HL-60/S4 treated with phorbol 12-myristate 13-acetate at 8.2 ng/mL for 4 days and 3 days (cell line): ENCODE results near the gene SYT8.

Experiments used
- in situ Hi-C: fragments of 300-500 bp; cut with MboI; formaldehyde crosslinking; loops from 2 replicates; pipeline ENCODE4 v1.15.0; 2022; ENCODE audit warnings: low sequenced_read_pairs

Gene SYT8

DNA sequence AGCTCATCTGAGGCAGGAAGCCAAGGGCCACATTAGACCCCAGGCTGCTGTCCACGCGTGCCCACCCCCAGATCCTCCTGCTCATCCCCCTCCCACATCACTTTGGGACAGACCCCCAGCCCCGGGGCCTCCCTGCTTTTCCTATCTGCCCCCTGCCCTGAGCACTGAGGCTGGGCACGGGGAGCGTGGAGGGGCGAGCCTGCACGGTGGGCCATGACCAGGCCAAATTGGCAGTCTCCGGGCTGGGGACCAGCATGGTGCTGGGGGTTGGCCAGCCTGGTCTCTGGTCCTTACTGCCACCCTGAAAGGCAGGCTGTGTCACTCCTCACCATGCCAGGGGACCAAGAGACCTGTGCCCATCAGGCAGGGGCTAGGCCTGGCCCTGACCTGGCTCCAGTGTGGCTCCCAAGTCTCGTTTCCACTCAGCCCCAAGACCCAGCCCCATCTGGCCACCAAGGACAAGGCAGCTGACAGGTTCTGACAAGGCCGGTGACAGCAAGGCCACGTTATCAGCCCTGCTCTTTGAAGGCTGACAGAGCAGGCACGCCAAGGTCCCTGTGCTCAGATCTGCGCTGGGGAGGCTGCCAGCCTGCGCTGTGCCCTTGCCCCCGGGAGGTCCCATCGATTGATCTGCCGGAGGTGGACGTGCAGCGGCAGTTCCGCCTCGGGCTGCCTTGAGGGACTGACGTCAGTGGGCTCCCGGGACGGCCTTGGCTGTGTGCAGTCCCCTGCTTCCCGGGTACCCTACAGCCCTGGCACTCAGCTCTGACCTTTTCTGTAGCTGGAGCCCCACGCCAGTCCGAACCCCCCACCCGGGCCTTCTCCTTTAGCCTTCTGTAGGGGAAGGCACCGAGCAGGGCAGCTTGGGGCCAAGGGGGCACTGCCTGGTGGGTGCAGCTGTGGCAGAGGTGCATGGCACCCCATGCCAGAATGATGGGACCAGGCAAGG is 7.6 kb downstream of the SYT8 start:
- in situ Hi-C loops: no loop called here

DNA sequence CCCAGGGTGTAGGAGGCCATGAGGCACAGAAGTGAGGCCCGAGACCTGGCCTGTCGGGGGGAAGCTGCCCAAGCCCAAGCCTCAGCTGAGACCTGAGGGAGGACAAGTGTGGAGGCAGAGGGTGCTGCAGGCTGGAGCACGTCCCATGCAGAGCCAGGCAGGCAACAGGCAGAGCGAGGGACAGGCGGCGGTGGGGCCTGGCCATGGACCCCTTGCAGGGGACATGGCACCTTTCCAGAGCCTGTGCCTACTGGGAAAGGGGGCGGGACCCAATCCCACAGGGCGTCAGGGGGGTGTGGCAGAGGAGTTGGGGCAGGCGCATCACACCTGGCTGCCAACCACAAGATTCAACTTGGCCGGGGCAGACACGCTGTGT is 8.3 kb downstream of the SYT8 start:
- in situ Hi-C loops: no loop called here

DNA sequence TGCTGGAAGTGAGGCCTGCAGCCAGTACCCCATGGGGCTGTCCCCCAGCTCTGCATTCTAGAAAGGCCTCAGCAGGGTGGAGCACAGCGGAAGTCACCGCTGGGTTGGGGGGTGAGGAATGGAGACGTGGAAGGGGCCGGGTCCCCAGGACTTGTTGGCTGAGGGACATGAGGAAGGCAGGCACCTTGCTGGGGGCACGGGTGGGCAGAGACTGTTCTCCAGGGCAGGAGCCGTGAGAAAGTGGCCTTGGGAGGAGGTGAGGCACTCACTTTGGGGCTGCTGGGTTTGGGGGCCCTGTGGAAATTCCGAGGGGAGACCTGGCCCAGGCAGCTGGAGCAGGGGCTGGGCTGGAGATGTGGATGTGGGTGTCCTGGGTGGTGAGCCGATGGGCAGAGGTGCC is 9.0 kb downstream of the SYT8 start:
- in situ Hi-C loops: no loop called here

DNA sequence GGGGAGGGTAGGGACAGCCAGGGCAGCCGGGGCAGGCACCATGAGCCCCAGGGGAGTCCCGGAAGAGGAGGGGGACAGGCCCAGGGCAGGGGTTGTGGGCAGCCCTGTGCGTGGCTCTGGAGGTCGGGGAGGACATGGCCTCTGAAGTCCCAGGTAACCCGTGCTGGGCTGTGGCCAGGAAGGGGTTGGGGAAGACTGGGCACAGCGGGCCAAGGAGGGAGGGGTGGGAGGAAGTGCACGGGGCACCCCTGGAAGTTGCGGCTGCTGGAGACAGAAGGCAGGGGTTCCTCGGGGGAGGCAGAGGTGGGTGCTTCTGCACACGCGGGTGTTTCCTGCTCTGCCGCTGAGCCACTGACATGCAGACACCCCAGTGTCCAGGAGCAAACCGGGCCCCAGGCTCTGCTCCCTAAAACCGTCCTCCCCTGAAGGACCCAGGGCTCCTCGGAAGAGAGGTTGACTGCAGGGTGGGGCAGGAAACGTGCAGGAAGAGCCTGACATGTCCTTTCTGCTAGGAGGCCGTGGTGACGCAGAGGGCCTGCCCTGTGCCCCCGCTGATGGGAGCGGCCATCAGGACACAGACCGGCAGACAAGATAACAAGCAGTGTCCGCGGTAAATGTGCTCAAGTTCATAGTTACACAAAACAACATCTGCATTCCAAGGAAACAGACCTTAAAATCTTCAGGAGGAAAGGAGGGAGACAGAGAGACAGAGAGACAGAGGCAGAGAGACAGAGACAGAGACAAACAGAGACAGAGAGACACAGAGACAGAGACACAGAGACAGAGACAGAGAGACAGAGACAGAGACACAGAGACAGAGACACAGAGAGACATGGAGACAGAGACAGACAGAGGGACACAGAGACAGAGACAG is 9.7 kb downstream of the SYT8 start:
- in situ Hi-C loops: no loop called here

DNA sequence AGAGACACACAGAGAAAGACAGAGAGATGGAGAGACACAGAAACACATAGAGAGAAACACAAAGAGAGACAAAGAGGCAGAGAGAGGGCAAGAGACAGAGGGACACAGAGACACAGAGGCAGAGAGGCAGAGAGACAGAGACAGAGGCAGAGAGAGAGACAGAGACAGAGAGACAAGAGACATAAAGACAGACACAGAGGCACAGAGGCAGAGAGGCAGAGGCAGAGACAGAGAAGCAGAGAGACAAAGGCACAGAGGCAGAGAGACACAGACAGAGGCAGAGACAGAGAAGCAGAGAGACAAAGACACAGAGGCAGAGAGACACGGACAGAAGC is 10.3 kb downstream of the SYT8 start:
- in situ Hi-C loops: no loop called here

DNA sequence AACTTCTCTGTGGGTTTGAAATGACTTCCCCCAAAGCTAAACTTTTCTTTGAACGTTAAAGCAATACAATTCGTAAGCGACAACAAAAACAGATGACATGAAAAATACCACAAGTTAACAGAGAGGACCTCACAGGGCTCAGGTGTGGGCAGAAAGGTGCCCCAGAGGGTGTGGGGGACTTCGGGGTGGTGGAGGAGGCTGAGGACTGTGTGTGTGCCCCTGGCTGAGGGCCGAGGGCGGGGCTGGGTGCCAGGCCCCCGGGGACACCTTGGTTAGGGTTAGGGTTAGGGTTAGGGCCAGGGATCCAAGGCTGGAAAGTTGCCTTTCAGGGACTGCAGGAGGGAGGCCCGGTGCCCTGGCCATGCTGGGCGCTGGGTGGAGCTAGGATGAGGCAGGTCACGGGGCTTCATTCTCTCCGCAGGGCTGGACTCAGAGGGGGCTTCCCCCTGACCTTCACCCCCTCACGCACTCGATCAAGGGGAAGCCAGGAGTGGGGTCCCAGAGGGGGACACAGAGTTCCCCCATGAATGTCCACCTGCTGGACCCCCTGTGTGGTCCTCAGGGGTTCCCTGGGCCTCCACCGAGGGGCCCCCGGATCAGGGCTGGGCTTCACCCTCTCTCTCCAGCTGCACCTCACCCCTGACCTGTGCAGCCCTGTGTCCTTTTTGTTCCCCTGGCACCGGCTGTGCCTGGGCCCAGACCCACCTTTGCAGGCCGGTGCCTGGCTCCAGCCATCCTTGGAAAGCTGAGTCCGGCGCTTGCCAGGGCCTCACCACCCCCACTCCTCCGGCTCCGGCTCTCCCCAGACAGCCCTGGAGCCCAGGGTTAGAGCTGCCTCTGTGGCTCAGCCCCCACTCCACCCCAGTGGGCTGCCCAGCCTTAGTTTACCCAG is 11.0 kb downstream of the SYT8 start:
- in situ Hi-C loops: no loop called here

DNA sequence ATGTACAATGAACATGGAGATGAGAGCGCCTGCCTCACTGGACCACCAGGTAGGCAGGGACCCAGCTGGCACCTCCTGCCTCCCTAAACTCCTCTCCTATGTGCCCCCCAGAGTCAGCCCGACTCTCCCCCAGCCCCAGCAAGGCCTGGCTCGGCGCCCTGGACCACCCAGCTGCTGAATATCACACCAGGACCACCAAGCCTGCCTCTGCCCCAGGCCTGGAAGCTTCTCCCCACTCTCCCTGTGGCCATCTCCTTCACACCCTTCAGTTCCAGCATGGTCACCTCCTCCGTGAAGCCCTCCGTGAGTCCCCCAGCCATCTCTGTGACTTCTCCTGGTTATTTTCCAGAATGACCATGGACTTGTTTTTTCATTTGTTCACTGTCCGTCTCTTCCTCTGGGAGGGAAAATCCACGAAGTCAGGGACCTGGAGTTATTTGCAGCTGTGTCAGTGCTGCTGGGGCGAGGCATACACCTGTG is 11.7 kb downstream of the SYT8 start:
- in situ Hi-C loops: no loop called here

DNA sequence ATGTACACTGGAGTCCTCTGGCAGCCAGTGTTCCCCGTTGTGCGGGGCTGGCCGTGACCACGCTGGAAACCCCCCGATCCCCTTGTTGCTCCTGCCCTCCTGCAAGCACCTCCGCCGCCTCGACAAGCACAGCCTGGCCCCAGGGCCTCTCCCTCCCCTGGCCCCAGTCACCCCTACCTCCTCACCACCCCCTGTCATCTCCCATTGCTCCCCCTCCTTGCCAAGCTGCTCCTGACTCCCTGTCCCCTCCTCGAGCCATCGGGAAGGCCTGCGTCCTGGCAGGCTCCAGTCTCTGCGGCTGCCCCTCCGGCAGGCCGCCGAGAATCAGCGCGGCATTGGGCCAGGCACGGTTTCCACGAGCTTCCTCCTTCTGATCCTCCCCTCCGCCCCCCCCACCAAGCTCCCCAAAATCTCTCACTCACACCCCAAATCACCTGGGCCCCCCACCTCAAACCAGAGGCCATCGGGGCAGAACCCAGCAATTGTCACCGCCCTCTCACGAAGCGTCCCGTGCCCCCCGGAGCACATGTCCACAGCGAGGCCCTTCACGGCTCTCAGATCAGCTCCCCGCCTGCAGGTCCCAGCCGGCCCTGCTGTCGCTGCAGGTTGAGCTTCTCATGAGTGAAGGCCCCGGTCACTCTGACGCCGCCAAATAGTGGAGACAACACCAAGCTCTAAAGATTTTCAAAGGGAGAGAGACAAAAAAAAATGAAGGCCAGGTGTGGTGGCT is 12.4 kb downstream of the SYT8 start:
- in situ Hi-C loops: no loop called here

DNA sequence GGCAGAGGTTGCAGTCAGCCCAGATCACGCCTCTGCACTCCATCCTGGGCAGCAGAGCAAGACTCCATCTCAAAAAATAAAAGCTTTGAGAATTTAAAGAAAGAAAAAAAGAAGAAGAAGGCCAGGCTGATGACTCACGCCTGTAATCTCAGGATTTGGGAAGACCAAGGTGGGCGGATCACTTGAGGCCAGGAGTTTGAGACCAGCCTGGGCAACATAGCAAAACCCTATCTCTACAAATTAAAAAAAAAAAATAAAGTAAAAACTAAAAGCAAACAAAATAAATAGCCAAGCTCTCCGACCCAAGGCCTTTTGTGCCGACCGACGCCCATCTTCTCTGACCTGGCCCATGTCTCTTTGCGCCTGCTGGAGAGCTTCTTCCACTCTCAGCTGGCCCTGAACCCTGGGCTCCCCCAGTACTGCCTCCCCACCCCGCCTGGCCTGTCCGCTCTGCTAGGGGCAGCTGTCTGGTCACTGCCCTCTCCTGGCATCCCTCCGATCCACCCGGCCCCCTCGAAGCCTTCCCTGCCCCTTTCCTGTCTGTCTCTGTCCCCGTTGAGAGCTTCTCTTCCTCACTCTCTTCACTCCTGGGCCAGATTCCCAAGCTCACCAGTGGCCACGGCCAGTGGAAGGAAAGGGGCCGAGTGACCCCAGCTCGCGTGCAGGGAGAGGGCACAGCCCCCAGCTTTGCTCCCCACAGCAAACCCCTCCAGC is 13.3 kb downstream of the SYT8 start:
- in situ Hi-C loops: no loop called here

DNA sequence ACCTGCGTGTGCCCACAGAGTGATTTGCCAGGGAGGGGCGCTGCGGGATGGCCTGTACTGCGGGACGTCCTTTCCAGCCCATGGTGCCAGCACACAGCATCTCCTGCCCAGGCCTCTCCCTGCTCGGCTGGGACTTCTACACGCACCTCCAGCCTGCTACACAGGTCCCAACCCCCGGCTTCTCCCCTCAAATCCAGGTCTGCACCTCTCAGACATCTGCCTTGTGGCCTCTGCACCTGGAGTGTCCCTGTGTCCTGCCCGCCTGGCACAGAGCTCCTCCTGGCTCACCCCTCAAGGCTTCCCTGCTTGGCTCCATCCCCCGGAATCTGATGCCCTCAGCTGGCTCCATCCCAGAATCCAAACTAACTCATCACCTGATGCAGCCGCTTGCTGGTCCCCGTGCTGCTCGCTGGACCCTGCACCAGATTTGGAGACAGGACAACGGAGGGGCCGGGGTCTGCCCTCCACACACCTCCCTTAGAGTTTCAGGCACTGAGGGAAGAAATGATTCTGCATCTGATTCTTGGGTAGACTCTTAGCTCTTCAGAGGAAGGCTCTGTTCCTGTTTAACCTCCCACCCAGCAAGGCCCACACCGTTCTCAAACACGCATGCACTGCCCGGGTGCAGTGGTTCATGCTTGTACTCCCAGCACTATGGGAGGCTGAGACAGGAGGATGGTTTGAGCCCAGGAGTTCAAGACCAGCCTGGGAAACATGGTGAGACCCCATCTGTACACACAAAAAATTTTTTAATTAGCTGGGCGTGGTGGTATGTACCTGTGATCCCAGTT is 14.0 kb downstream of the SYT8 start:
- in situ Hi-C loops: no loop called here

DNA sequence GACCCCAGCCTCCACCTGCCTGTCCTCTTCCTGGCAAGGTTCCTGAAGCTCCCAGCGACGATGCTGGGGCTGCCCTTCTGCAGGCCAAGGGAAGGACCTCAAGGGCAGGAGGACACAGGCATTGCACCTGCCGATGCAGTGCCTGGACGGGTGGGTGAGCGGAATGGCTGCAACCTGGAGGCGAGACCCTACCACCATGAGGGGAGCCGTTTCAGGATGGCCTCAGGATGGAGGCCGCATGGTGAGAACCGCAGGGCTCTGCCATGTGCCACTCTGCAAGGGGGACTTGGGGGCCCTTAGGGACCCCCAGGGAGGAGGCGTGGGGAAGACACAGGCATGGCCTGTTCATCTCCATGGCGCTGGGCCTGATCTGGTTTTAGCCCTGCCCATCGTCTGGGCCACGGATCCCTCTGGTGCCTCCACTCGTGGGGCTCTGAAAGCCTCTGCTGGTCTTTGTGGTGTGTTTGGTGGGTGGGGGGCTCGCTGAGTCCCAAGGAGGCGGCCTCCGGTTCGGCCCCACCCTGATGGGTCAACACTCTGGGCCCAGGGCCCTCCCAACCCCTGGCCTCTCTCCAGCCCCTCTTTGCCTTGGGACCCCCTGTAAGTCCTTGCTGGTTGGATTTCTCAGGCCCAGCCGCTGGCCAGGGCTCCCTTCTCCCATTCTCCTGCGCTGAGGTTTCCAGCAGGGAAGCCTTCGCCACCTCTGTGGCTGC is 16.8 kb downstream of the SYT8 start:
- in situ Hi-C loops: no loop called here

DNA sequence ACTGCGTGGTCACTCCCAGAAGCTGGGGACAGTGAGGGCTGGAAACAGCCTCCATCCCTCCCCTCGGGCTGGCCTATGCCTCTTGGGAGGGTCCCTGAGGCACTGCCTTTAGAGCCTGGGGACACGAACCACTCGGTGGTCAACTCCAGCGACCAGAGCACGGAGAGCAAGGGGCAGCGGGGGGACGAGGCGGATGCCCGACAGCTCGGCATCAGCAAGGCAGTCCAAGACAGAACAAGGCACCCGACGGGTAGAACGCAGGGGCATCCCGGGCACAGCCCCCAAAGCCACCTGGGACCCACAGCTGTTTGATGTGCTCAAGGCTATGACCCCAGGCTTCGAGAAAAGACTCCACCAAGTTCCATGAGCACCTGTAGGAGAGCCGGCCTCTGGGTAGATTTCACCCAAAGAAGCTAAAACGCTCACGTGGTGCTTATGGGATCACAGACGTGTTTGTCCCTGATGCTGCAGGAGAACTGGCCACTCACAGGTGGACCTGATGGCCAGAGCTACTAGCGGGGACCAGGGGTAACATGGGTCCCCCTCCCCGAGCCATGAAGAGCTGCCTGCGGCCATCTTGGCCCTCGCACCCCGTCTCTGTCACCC is 17.6 kb downstream of the SYT8 start:
- in situ Hi-C loops: no loop called here

DNA sequence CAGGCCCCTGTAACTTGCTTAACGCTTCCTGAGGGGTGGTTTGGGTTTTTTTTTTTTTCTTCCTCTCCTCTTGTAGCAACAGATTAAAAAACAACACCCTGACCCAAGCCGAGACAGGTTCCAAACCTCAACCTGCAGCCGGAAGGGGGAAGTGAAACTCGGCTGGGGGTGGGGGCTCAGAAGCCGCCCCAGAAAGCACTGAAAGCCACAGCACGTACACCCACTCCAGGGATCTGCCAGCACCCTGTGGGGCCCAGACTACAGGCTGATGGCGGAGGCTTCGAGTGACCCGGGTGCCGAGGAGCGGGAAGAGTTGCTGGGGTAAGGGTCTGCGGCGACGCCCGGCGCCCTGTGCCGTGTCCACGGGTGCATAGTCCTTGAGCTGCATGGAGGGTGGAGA is 18.1 kb downstream of the SYT8 start, which contains the start of gene LSP1:
Gene LSP1, plus strand, starts transcription at position 208 of the 400 bp plus-strand sequence. Its CDS starts 61 bp downstream, at position 269.
- in situ Hi-C loops: no loop called here

DNA sequence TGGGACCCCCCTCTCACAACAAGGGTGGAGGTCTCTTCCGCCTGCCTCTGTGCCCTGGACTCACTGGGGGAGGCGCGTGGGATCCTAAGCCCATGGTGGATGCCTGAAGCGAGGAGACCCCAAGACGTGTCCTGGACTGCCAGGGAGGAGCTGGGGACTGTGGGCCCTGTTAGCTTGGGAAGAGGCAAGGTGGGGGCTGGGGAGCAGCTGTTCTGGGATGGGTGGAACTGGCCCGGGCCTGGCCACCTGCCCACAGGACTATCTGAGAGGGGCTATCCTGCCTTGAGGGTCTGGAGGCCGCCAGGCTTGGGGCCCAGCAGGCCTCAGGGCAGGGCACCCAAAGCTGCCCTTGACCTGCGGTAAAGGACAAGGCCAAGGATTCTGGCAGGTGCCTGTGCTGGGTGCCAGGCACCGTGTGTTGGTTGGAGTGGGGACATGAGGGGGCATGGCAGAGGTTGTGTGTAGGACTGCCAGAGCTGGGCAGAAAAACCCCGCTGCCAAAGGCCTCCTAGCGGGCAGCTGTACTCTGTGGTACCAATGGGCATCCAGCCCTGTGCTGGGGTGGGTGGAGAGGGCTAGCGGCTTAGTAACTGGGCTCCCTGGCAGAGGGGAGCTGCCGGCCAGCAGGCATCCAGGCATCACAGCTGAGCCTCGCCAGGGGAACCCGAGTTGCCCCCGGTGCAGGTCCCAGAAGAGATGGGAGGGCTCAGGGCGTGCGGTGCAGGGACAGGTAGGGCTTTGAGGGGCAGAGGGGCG is 18.8 kb downstream of the SYT8 start:
- in situ Hi-C loops: no loop called here

DNA sequence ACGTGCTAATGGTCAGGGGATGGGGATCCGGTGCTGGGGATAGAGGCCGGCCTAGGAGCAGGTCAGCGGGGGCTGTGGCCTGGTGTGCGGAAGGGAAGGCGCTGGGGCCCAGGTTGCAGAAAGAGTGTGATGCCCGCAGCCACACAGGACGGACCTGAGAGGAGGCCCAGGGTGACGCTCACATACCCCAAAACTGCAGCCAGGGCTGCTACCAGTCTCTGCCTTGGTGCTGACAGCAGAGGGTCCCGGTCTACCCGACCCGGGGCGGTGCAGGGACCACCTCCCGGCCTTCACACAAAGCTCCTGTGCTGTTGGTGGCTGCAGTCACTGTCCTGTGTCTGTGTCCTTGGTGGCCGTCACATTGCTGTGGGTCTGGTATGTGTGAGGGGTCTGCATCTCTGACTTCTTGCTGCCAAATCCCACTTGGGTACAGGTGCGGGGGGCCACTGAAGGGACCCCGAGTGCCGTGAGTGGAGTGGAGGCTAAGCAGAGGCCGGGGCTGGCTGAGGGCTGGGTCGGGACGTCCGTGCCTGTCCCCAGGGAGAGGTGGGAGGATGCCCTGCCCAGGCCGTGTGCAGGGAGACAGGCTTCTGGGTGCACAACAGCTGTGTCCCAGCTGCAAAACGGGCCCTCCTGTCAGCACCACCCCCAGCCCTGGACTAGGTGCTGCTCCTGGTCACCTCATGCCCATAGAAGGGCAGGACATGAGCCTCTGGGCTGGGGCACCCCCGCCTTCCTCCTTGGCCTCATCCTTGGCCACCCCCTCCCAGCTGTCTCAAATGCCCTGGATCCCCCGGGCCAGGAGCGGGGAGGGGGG is 19.6 kb downstream of the SYT8 start:
- in situ Hi-C loops: no loop called here
